ENCODE results near the gene MYRFL.
"Not testable (repeated sequence)": the region's sequence is repeated elsewhere in the genome, so short reads cannot be mapped to it uniquely, and the experiment has no call there.

Gene MYRFL

GRCh38 chr12:69843608-69844007 lies 18.6 kb downstream of the MYRFL start:
- no peak for DNase-seq (ENCODE audit: low read depth, low spot score)

- no peak for DNase-seq (ENCODE audit: low read depth, low spot score)
These were observed 19.4 kb downstream of the MYRFL start for GRCh38 chr12:69844416-69844815.

GRCh38 chr12:69844836-69845235 lies 19.8 kb downstream of the MYRFL start:
- DNase-seq (ENCODE audit: low read depth, low spot score), result no peak

GRCh38 chr12:69846976-69847375 lies 21.9 kb downstream of the MYRFL start:
- no peak for DNase-seq (ENCODE audit: low read depth, low spot score)

GRCh38 chr12:69851976-69852375 lies 26.9 kb downstream of the MYRFL start:
- no peak for DNase-seq (ENCODE audit: low read depth, low spot score)

- DNase-seq (ENCODE audit: low read depth, low spot score), result not testable (repeated sequence)
These were observed 28.3 kb downstream of the MYRFL start for GRCh38 chr12:69853176-69853961.

- no peak for DNase-seq (ENCODE audit: low read depth, low spot score)
These were observed 41.7 kb downstream of the MYRFL start for GRCh38 chr12:69866698-69867097.

GRCh38 chr12:69868695-69869094 lies 43.7 kb downstream of the MYRFL start:
- no peak for DNase-seq (ENCODE audit: low read depth, low spot score)

GRCh38 chr12:69872804-69873203 lies 47.8 kb downstream of the MYRFL start:
- no peak for DNase-seq (ENCODE audit: low read depth, low spot score)

- no peak for DNase-seq (ENCODE audit: low read depth, low spot score)
These were observed 48.4 kb downstream of the MYRFL start for GRCh38 chr12:69873429-69873828.

- no peak for DNase-seq (ENCODE audit: low read depth, low spot score)
These were observed 49.6 kb downstream of the MYRFL start for GRCh38 chr12:69874606-69875005.

- no peak for DNase-seq (ENCODE audit: low read depth, low spot score)
These were observed 50.4 kb downstream of the MYRFL start for GRCh38 chr12:69875416-69875935.

GRCh38 chr12:69879007-69879960 lies 54.3 kb downstream of the MYRFL start:
- DNase-seq (ENCODE audit: low read depth, low spot score), result peak; percentile 28

GRCh38 chr12:69880571-69880970 lies 55.5 kb downstream of the MYRFL start:
- DNase-seq (ENCODE audit: low read depth, low spot score), result no peak

GRCh38 chr12:69881771-69882170 lies 56.7 kb downstream of the MYRFL start:
- no peak for DNase-seq (ENCODE audit: low read depth, low spot score)

GRCh38 chr12:69884386-69884785 lies 59.4 kb downstream of the MYRFL start:
- DNase-seq (ENCODE audit: low read depth, low spot score), result no peak

- DNase-seq (ENCODE audit: low read depth, low spot score), result no peak
These were observed 60.6 kb downstream of the MYRFL start for GRCh38 chr12:69885658-69886057.

- DNase-seq (ENCODE audit: low read depth, low spot score), result no peak
These were observed 61.1 kb downstream of the MYRFL start for GRCh38 chr12:69886109-69886508.

GRCh38 chr12:69886715-69887114 lies 61.7 kb downstream of the MYRFL start:
- no peak for DNase-seq (ENCODE audit: low read depth, low spot score)

GRCh38 chr12:69888901-69889300 lies 63.9 kb downstream of the MYRFL start:
- no peak for DNase-seq (ENCODE audit: low read depth, low spot score)

GRCh38 chr12:69894800-69895383 lies 69.9 kb downstream of the MYRFL start:
- DNase-seq (ENCODE audit: low read depth, low spot score), result no peak
